AG08396 (cell line): ENCODE measurements around the gene FFAR4.

Experiments
- DNase-seq: peaks from one replicate; pipeline ENCODE4 v3.0.0; 2012; ENCODE audit warnings: low spot score, mixed read lengths

Gene FFAR4

DNA sequence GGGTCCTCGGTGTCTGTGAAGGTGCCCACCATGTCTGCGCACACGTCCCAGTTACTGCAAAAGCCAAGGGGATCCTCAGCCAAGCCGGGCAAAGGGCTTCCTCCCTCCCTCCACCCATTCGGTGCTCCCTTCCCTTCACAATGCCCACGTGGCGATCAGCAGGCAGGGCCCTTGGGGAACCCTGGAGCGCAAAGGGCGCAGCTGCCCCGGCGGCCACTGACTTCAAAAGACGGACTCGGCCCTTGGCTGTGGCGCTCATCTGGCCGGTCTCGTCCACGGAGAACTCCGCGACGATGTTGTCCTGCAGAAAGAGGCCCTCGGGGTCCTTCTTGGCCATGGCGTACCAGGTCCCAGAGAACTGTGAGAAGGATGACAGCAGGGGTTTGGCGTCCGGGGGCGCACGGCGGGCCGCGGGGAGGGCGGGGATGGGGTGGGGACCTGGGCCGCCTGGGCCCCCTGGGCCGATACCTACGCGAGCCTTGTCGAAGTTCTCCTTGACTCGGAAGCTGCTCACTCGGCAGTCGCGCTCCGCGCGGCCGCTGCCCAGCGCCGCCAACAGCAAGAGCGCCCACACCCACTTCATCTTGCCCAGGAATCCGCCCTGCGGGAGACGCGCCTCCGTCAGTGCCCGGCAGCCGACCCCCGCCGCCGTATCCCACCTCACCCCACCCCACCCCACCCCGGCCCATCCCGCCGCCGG lies 34.1 kb downstream of the FFAR4 start:
- no peak for DNase-seq

DNA sequence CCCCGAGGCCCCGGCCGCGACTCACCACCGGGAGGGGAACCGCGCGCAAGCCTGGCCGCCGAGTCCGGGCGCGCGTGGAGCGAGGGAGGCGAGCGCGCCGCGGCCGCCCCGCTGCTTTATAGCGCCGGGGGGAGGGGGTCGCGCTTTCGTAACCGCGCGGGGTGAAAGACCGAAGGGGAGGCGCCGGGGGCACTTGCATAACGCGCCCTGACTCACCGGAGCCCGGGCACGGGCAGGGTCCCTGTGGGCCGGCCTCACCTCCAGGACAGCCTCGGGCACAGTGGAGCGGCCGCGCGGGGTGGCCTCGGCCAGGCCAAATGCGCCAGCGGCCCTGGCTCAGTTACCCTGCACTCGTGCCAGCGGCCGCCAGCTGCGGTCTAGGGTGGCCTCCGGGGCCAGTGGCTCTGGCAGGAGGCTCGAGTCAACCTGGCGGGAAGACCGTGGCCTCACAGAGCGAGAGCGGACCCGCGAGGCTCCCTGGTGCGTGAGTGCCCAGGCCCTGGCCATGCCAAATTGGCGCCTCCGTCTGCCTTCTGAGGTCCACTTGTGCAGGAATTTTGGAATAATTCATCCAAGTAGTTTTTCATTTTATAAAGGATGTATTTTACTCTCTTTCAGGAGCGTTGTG lies 34.8 kb downstream of the FFAR4 start, which contains the start of gene RBP4:
Gene RBP4 (minus strand): TSS at position 90 of the 628 bp plus-strand sequence. CDS start 207 bp downstream, outside the sequence.
- DNase-seq: no peak

DNA sequence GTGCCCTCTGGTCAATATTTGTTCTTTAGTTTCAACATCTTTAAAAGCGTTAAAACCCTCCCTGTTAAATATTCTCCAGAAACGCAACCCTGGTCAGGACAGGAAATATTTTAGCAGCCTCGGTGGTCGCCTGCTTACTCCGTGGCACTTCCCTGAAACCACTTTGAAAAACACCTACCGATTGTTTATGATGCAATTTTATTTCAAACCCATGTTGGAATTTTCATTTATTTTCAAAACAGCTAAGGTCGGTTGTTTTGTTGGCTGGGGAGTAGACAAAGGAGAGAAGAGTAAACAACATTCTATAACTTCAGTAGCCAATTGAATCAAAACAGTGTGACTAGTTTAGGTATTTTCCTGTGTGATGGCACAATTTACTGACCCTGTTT lies 35.3 kb downstream of the FFAR4 start:
- no peak for DNase-seq

DNA sequence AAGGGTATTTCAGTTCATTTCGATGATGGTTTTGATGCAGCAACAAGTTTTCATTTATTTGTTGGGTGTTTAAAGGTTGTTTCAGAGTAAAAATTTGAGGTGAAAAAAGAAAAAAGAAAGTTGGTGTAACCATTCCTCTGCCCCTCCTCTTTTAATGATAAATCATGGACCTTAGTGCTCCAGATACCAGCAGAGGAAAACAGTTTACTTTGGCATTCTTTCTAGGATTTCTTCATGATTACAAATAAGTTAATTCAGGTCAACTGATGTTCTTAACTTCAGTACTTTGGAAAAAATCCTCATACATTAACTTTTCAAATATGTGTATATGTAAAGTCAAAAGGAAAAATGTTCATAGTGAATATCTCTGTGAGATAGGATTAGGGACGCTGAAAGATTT lies 36.6 kb downstream of the FFAR4 start:
- DNase-seq: no peak

DNA sequence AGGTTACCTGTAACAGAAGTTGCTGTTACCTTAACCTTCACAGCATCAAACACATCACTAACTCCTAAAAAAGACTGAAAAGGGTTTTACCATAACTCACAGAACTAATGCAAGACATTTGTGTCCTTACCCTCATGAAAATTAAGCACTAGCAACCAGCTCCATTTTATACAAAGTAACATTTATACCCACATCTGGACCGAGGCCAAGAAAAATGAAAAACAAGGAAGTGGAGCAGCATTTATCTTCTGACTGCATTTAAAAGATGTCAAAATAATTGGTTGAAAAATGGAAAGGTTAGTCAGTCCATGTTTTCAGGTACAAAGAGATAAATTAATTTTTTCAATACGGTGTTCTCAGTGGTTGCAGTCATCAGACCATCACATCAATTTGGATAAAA lies 37.7 kb downstream of the FFAR4 start:
- DNase-seq: no peak

DNA sequence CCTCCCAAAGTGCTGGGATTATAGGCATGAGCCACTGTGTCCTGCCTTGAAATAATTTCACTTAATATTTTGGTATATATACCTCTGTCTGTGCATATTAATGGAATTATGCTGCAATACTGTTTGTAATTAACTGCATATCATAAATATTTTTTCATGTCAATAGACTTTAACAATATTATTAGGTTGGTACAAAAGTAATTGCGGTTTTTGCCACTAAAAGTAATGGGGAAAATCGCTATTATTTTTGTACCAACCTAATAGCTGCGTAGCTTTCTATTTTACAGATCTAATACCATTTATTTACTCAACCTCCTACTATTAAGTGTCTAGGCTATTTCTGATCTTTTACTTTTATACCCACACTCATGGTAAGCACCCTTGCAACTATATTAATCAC lies 42.0 kb downstream of the FFAR4 start:
- DNase-seq: no peak

DNA sequence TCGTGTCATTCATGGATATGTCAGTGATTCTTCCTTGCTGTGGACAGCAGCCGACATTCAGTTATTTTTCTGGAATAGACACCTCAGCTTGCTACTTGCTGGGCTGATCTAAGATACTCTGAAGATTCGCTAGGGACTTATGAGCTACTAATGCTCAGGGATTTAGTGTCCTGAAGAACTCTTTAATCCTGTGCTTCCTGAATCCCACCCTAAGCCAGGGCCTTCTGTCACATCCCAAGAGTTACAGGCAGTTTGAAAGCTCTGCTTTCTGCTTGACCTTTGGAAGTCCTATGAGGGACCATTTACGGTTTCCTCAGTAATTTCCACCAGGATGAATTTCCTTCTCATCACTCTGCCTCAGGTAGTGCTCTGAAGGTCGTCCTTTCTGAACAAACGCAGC lies 45.8 kb downstream of the FFAR4 start, which contains the start of gene PDE6C:
Gene PDE6C (plus strand): TSS at position 227 of the 400 bp plus-strand sequence. CDS start 189 bp downstream, outside the sequence.
- DNase-seq: no peak

DNA sequence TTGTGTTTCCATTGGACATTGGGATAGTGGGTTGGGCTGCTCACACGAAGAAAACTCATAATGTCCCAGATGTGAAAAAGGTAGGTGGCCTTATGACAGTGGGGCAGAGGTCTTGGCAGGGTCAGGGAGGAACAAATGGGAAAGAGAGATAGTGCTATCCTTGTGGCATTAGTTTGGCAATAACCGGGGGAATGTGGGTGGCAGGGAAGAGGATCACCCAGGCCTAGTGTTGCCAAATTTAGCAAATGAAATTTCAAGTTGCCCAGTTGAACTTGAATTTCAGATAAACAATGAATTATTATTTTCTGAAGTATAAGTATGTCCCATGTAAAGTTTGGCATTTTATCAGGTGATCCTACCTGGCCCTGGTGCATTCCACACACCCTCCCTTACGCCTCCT lies 46.7 kb downstream of the FFAR4 start:
- DNase-seq: no peak

DNA sequence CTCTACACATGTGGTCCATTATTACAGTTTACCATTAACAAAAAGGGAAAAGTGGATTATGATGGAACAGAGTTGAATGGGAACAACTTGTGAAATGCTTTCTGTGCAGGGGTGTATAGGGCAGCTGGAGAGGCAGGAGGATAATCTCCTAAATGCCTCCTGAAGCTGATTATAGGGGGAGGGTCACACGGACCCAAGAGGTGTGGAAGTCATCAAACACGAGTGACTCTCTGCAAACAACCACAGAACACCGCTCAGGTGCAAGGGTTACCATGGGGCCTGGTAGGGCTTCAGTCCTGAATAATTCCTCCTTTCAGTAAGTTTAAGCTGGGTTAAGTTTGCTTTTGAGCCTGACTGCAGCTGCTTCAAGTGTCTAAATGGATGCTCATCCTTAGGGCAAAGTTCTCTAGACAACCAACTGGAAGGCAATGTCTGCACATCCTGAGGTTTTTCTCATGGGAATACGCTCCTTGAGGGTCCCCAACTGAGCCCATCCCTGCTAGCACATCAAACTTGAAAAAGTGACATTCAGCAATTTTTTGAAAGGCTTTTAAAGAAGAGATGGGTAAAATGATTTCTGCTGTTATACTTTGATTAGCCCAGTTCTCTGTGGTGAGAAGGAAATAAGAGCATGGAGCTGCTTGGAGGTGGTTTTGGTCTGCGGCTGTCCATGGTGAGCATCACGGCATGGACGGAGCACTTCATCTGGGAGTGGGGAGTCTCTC lies 47.8 kb downstream of the FFAR4 start:
- no peak for DNase-seq

DNA sequence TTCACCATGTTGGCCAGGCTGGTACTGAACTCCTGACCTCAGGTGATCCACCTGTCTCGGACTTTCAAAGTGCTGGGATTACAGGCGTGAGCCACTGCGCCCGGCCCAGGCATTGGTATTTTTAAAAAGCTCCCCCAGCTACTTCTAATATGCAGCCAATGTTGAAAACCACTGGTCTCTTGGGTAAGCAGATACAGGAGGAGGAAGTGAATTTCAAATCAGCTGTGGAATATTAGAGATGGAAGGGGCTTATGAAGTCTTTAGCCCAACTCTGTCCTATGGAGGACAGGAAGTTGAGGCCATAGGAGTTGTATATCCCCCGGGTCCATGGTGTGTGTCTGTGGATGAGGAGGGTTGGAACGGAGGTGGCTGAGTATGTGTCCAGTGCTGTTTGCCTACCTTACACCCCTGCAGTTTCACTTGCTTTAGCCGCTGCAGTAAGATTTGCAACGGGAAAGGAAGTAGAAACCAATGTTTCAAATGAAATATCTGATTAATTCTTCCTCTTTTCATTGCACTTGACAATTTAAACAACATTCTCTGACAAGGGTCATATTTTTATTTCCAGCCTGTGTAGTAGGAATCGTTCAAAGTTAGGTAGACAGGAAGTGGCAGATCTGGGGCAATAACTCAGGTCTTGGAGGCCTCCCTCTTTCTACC lies 49.2 kb downstream of the FFAR4 start:
- no peak for DNase-seq

DNA sequence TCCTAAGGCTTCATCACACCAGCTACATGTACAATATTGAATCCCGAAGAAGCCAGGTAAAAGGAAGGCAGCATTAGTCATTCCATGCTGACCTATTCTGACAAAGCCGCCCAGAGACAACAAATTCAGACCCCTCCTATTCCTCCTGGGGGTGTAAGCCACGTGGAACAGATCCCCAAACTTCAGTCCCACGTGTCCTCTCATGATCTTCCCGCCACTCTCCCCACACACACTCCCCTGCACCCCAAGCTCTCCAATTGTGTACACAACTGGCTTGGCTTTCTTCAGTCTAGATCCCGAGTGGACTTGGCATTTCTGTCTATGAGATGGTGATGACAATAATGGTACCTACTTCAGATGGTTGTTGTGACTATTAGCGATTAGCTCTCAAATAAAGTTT lies 54.5 kb downstream of the FFAR4 start:
- no peak for DNase-seq

DNA sequence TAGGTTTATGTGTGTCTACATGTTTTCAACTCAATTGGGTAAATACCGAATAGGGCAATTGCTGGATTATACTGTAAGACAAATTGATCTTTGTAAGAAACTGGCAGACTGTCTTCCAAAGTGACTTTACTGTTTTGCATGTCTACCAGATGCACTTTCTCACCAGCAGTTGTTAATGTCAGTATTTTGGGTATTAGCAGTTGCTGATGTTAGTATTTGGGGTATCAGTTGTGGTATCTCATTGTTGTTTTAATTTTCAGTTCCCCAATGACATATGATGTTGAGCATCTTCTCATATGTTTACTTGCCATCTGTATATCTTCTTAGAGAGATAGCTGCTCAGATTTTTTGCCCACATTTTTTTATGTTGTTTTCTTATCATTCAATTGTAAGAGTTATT lies 56.5 kb downstream of the FFAR4 start:
- no peak for DNase-seq

DNA sequence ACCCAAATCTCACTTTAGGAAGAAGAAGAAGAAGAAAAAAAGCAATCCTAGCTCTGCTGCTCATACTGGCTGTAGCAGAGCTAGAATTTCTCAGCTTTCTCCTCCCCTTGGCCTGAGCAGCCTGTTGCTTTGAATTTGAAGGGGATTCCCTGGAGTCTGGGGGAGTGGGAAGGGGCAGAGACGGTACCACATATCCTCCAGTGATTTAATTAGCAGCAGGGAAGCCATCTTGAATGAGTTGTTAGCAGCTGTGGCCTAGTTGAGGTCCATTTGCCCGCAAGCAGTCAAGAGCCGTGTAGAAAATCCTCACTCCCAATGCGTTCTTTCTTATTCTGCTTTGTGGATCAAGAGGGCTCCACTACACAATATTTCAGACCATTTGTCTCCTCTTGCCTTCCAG lies 62.4 kb downstream of the FFAR4 start:
- DNase-seq: no peak

DNA sequence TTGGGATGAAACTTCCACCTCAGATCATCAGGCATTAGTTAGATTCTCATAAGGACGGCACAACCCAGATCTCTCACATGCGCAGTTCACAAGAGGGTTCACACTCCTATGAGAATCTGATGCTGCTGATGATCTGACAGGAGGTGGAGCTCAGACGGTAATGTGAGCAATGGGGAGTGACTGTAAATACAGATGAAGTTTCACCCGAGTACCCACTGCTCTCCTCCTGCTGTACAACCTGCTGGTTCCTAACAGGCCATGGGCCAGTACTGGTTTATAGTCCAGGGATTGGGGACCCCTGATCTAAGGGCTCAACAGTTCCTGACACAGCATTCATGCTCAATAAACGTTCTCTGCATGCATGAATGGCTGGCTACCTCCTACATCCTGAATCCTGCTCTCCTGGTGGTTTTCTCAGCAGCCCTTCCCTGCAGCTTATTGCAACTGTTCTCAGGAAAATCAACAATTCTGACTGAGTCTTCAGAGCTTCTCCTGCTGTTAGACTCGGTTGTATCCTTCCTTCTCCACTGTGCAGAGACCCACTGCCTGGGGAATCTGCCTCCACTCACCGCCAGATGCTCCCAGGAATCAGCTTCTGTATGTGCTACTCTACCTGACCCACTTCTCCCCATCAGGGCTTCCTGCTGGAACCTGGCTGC lies 63.3 kb downstream of the FFAR4 start:
- DNase-seq: no peak

DNA sequence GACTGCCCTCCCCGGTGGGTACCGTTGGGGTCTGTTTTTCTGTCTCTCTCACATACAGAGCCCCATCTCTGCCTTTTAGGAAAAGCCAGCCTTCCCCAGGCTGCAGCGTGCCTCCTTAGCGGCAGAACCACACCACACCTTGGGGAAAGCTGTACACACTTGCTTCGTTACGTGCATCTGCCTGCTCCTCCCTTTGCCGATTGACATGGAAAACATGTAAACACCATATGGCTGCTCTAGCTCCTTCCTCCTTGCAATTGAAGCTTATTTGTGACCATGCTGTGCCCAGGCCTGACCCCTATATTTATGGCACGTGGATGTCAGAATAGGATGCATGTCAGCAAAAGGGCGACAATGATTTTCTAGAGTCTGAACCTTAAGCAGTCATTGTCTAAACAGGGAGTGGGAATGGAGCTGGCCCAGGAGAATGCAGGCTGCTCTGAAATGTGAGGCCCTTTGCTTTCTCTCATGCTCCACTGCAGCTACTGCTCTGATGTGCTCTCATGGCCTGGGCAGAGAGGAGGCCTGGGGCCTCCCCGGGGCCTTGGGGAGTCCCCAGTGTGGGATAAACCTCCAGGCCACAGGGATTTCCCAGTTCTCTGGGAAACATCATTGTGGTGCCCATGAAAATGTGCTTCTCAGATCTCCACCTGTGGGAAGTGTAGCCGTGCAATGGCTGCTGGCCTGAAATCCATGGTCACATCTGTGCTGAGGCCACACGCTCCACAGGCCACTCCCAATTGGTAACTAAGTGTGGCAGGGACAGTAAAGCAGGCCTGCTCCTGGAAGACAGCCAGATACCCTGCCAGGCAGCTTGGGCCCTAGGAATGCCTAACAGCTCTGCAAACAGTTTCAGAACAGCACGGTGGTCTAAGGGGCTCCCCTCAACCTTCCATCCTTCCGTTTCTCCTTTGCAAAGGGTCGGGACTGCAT lies 64.4 kb downstream of the FFAR4 start:
- no peak for DNase-seq
